Measurements from ENCODE around the gene GLRB.

DNA sequence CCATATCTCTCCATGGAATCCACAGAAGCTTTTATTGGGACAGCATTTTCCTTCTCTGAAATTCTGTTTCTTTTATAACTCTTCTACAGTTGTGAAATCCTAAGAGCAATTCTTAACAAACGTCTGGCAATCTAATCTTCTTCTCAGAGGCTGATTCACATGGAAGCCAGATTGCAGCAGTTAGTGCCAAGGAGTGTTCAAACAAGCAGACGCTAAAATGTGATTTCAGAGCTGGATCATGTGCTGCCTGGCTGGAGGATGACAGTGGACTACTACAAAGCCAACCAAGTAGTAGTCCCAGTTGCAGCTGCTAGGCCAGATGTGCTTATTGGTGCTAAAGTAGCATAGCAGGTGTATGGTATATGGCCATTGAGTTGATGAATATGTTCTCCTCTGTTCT is 27.7 kb upstream of the GLRB start:
- TF ChIP-seq GATA3 (IDR thresholded peaks at IDR 0.05; ENCODE audit: low read depth, low read length) (no peak), GATA2 (IDR thresholded peaks at IDR 0.05; ENCODE audit: low read depth, low read length) (no peak)

Measured in SH-SY5Y (cell line).